Measurements from ENCODE around the gene CLMN.

Gene CLMN

GRCh38 chr14:95200404-95200803 lies 119.3 kb downstream of the CLMN start:
- no peak for DNase-seq (ENCODE audit: low read depth, low spot score)
- no peak overlapping the region for H3K9ac ChIP-seq (ENCODE audit: insufficient read length)
- no peak overlapping the region for H3K27ac ChIP-seq
- H3K9me3 ChIP-seq (ENCODE audit: low read depth, low read length) = no peaks in the 10 kb centered on the region; the same call in 1 of the 2 replicates
- TF ChIP-seq FOXP2 (optimal IDR thresholded peaks at IDR 0.05; ENCODE audit: control extremely low read depth, extremely low read length, insufficient read depth) (no peak), EZH2 (IDR thresholded peaks at IDR 0.05) (no peak), POLR2AphosphoS5 (IDR thresholded peaks at IDR 0.05; ENCODE audit: borderline replicate concordance, low read depth, low read length) (no peak)
- no peak overlapping the region for H3K4me3 ChIP-seq
- H3K36me3 ChIP-seq (ENCODE audit: insufficient read depth, low read length) = peaks cover 19% of the 10 kb centered on the region; the same call in 1 of the 2 replicates

GRCh38 chr14:95199298-95199983 lies 120.3 kb downstream of the CLMN start:
- no peak overlapping the region for H3K4me3 ChIP-seq
- H3K27ac ChIP-seq = no peak overlapping the region

GRCh38 chr14:95198320-95198719 lies 121.4 kb downstream of the CLMN start:
- no peak overlapping the region for H3K27ac ChIP-seq
- no peak overlapping the region for H3K4me3 ChIP-seq
- TF ChIP-seq FOXP2 (optimal IDR thresholded peaks at IDR 0.05; ENCODE audit: control extremely low read depth, extremely low read length, insufficient read depth) (no peak), POLR2AphosphoS5 (IDR thresholded peaks at IDR 0.05; ENCODE audit: borderline replicate concordance, low read depth, low read length) (no peak), EZH2 (IDR thresholded peaks at IDR 0.05) (no peak)
- no peak for DNase-seq (ENCODE audit: low read depth, low spot score)
- no peak overlapping the region for H3K9ac ChIP-seq (ENCODE audit: insufficient read length)
- H3K9me3 ChIP-seq (ENCODE audit: low read depth, low read length) = no peaks in the 10 kb centered on the region
- H3K36me3 ChIP-seq (ENCODE audit: insufficient read depth, low read length) = peaks cover 3% of the 10 kb centered on the region; the same call in 1 of the 2 replicates

More at GRCh38 chr14:95199298-95199983, 120.3 kb downstream of the CLMN start:
- no peak for TF ChIP-seq FOXP2 (optimal IDR thresholded peaks at IDR 0.05; ENCODE audit: control extremely low read depth, extremely low read length, insufficient read depth)
- TF ChIP-seq EZH2 (IDR thresholded peaks at IDR 0.05) = no peak
- no peak for TF ChIP-seq POLR2AphosphoS5 (IDR thresholded peaks at IDR 0.05; ENCODE audit: borderline replicate concordance, low read depth, low read length)
- Histone ChIP-seq H3K36me3 (ENCODE audit: insufficient read depth, low read length) (peaks cover 12% of the 10 kb centered on the region; the same call in 1 of the 2 replicates), H3K9me3 (ENCODE audit: low read depth, low read length) (no peaks in the 10 kb centered on the region), H3K9ac (ENCODE audit: insufficient read length) (no peak overlapping the region)
- no peak for DNase-seq (ENCODE audit: low read depth, low spot score)

- no peak for TF ChIP-seq FOXP2 (optimal IDR thresholded peaks at IDR 0.05; ENCODE audit: control extremely low read depth, extremely low read length, insufficient read depth)
- no peak for TF ChIP-seq EZH2 (IDR thresholded peaks at IDR 0.05)
- TF ChIP-seq POLR2AphosphoS5 (IDR thresholded peaks at IDR 0.05; ENCODE audit: borderline replicate concordance, low read depth, low read length) = no peak
- Histone ChIP-seq H3K36me3 (ENCODE audit: insufficient read depth, low read length) (no peaks in the 10 kb centered on the region), H3K27ac (no peak overlapping the region), H3K9me3 (ENCODE audit: low read depth, low read length) (no peaks in the 10 kb centered on the region), H3K9ac (ENCODE audit: insufficient read length) (no peak overlapping the region), H3K4me3 (no peak overlapping the region)
- DNase-seq (ENCODE audit: low read depth, low spot score) = no peak
Observed at GRCh38 chr14:95197551-95197950, 122.2 kb downstream of the CLMN start.

- no peak overlapping the region for H3K9ac ChIP-seq (ENCODE audit: insufficient read length)
- no peaks in the 10 kb centered on the region for H3K36me3 ChIP-seq (ENCODE audit: insufficient read depth, low read length)
- no peak for TF ChIP-seq FOXP2 (optimal IDR thresholded peaks at IDR 0.05; ENCODE audit: control extremely low read depth, extremely low read length, insufficient read depth)
- TF ChIP-seq EZH2 (IDR thresholded peaks at IDR 0.05) = no peak
- no peak for TF ChIP-seq POLR2AphosphoS5 (IDR thresholded peaks at IDR 0.05; ENCODE audit: borderline replicate concordance, low read depth, low read length)
- no peak overlapping the region for H3K27ac ChIP-seq
- H3K4me3 ChIP-seq = no peak overlapping the region
- H3K9me3 ChIP-seq (ENCODE audit: low read depth, low read length) = no peaks in the 10 kb centered on the region
- DNase-seq (ENCODE audit: low read depth, low spot score) = no peak
Observed at GRCh38 chr14:95196826-95197545, 122.7 kb downstream of the CLMN start.

- TF ChIP-seq FOXP2 (optimal IDR thresholded peaks at IDR 0.05; ENCODE audit: control extremely low read depth, extremely low read length, insufficient read depth) (no peak), POLR2AphosphoS5 (IDR thresholded peaks at IDR 0.05; ENCODE audit: borderline replicate concordance, low read depth, low read length) (no peak), EZH2 (IDR thresholded peaks at IDR 0.05) (no peak)
Observed at GRCh38 chr14:95196268-95196667, 123.4 kb downstream of the CLMN start.

GRCh38 chr14:95195031-95195430 lies 124.7 kb downstream of the CLMN start:
- H3K9ac ChIP-seq (ENCODE audit: insufficient read length) = no peak overlapping the region
- no peak for DNase-seq (ENCODE audit: low read depth, low spot score)
- TF ChIP-seq FOXP2 (optimal IDR thresholded peaks at IDR 0.05; ENCODE audit: control extremely low read depth, extremely low read length, insufficient read depth) = no peak
- no peak for TF ChIP-seq EZH2 (IDR thresholded peaks at IDR 0.05)
- TF ChIP-seq POLR2AphosphoS5 (IDR thresholded peaks at IDR 0.05; ENCODE audit: borderline replicate concordance, low read depth, low read length) = no peak
- no peak overlapping the region for H3K4me3 ChIP-seq
- no peaks in the 10 kb centered on the region for H3K36me3 ChIP-seq (ENCODE audit: insufficient read depth, low read length)
- H3K9me3 ChIP-seq (ENCODE audit: low read depth, low read length) = no peaks in the 10 kb centered on the region
- no peak overlapping the region for H3K27ac ChIP-seq

More at GRCh38 chr14:95196268-95196667, 123.4 kb downstream of the CLMN start:
- Histone ChIP-seq H3K4me3 (no peak overlapping the region), H3K9me3 (ENCODE audit: low read depth, low read length) (no peaks in the 10 kb centered on the region), H3K27ac (no peak overlapping the region), H3K36me3 (ENCODE audit: insufficient read depth, low read length) (no peaks in the 10 kb centered on the region), H3K9ac (ENCODE audit: insufficient read length) (no peak overlapping the region)
- DNase-seq (ENCODE audit: low read depth, low spot score) = no peak

GRCh38 chr14:95193081-95193480 lies 126.6 kb downstream of the CLMN start:
- no peaks in the 10 kb centered on the region for H3K36me3 ChIP-seq (ENCODE audit: insufficient read depth, low read length)
- H3K9ac ChIP-seq (ENCODE audit: insufficient read length) = no peak overlapping the region
- H3K27ac ChIP-seq = no peak overlapping the region
- TF ChIP-seq EZH2 (IDR thresholded peaks at IDR 0.05) (no peak), POLR2AphosphoS5 (IDR thresholded peaks at IDR 0.05; ENCODE audit: borderline replicate concordance, low read depth, low read length) (no peak), FOXP2 (optimal IDR thresholded peaks at IDR 0.05; ENCODE audit: control extremely low read depth, extremely low read length, insufficient read depth) (no peak)
- no peak overlapping the region for H3K4me3 ChIP-seq
- no peaks in the 10 kb centered on the region; the same call in 1 of the 2 replicates for H3K9me3 ChIP-seq (ENCODE audit: low read depth, low read length)
- no peak for DNase-seq (ENCODE audit: low read depth, low spot score)
